ENCODE data around the gene TRIM40.
A peak's percentile ranks its signal among the peaks of the same experiment; 100 is the strongest.

TRIM40 gene, protein sequence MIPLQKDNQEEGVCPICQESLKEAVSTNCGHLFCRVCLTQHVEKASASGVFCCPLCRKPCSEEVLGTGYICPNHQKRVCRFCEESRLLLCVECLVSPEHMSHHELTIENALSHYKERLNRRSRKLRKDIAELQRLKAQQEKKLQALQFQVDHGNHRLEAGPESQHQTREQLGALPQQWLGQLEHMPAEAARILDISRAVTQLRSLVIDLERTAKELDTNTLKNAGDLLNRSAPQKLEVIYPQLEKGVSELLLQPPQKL

DNA sequence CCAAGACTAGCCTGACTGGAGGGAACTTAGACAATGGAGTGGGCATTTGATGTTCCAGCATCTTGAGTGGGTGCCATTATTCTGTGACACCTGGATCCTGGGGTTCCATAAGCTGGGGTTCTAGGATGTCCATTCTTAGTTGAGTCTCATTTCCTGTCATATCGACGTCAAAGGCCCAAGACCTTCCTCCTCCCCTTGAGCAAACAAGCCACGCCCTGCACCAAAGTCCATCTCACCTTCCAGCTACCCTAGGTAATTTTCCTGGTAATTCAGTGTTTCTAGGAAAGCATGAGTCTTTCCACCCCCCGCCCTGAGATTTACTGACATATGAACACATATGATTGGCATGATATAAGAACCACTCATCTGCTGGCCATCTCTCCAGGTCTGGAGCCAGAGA lies at the start of gene TRIM40:
Gene TRIM40 (plus strand): TSS at position 384 of the 400 bp plus-strand sequence. CDS start 897 bp downstream, outside the sequence.
- no peak for DNase-seq

GRCh38 chr6:30087876-30088275 lies 48.1 kb upstream of the TRIM40 start:
- DNase-seq: no peak

DNA sequence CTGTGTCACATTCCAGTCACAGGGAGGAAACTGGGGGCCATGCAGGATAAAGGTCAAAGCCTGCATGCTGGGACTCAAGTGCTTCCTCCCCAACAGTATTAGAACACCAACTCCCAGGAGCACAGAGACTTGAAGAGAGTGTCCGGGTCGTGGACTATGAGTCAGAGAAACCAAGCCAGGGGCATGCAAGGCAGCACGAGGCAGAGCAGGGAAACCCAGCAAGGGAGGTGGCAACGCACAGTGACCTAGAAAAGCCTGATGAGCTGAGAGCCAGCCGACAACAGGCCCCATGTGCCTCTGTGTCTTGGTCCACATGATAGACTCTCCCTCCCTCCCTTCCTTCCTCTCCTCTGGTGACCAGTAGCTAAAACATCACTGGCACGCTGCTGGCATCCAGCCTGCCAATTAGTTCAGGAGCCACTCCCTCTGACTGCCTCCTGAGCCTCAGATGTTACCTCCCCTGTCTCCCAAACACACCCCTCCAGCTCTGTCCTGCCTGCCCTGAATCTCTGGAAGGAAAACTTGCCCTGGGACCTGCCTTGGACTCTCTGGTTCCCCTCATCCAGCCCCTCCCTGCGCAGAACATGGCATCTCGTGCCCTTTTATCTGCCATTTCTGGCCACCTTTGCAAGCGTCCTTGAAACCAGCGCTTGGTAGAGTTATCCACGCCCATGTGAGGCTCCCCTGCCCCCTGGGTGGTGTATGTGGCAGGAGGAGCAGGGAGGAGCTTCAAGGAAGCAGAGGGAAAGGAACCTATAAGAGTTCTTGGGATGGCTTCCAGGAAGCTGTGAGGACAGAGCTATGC lies 44.2 kb upstream of the TRIM40 start:
- DNase-seq: no peak

GRCh38 chr6:30092852-30093543 lies 42.9 kb upstream of the TRIM40 start:
- no peak for DNase-seq

GRCh38 chr6:30093951-30094661 lies 41.8 kb upstream of the TRIM40 start:
- no peak for DNase-seq

DNA sequence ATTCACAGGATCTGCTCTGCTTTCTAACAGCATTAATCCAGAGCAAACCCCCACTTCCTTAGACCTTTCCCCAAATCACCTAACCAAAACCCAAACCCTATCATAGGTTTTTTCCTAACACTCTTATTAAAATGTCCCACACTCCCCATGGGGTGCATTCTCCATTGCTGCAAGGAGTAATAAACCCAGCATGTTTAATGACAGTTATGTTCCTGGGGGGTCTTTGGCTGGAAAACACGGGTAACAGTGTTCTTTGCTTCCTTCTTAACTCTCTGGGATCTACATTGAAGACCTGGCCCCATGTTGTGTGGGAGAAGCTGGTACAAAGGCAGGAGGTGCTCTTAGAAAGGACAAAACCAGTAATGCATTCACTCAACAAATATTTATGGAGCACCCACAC lies 39.1 kb upstream of the TRIM40 start:
- no peak for DNase-seq

- no peak for DNase-seq
Measured at GRCh38 chr6:30097902-30098768, 37.8 kb upstream of the TRIM40 start.

DNA sequence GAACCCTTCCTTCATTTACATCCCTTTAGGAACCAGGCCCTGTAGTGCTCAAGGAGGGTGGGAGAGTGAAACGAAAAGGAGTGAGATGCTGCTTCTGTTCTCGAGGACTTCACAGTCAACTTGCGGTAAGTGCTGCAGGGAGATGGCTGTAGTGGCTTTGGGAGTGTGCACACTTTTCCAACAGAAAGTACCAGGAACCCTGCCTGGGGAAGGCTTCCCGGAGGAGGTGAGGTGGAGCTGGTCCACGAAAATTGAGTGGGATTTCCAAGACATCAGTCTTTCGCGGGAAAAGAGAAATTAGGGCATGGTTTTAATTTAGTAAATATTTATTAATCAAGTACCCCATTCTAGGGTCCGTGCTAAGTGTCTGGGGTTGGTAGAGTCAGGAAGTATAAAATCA lies 35.8 kb upstream of the TRIM40 start:
- no peak for DNase-seq

GRCh38 chr6:30100585-30101443 lies 35.1 kb upstream of the TRIM40 start:
- DNase-seq: no peak

- peak; percentile 72 to 83 for DNase-seq
Measured at GRCh38 chr6:30101444-30102413, 34.2 kb upstream of the TRIM40 start.

DNA sequence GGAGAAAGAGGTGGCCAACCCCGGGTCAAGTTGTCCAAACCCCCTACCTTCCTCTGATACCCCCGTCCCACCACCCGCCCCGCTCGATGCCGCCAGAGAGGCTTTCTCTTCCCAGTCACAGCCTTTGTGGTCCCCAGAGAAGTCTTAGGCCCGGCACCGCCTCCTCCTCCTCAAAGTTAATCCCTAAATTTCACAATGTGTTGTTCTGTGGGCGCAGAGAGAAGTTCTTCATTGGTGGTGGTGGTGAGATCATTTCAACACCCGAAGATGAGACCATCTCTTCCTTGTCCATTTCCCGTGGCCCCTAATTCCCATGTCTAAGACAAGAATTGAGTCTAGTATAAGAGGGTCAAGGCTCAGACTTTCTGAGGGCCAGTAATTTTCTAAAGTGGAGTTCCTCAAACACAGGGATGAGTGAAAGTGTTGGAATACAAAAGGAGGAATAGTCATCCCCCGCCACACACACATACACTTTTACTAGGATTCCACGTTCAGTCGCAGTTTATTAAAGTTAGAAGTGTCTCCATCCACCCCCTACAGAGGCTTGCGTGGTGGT lies 33.4 kb upstream of the TRIM40 start:
- no peak for DNase-seq

DNA sequence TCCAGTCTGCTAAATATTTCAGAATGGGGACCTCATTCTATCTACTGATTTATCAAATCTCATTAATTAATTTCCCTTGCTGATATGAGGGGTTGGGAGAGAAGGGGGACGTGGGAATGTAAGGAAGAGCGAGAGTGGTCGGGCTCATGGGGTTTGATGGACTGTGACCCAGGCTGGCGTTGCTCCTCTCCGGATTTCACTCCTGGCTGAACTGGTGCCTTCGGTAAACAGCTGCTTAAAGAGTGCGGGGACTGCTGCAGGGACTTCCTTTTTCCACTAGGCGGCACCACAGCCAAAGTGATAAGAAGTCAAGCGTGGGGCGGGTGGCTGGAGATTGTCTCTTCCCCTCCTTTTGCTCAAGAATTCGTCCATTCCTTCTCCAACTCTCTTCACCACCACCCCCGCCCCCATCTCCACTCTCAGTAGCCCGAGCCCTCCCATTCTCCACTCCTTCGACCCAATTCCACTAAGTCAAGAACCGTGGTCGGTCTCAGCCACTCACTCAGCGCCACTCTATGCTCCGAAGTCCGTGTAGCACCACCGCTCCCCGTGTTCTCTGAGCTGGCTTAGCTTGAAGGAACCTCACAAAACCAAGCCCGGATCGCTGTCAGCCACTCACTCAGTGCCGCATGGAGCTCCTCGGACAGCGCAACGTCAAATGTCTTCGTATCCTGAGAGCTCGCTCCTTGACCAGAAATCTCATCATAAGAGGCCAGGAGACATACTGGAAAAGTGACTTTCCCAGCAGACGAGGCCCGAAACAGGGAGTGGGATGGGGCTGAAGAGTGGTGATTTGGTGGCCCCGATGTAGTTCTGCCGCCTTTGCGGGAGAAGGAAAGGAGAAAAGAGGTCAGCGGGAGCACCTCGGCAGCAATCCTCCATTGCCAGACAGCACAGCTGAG lies 32.7 kb upstream of the TRIM40 start:
- DNase-seq: peak; percentile 79 to 81

- no peak for DNase-seq
Measured at GRCh38 chr6:30103872-30104179, 32.1 kb upstream of the TRIM40 start.

GRCh38 chr6:30104661-30105060 lies 31.3 kb upstream of the TRIM40 start:
- no peak for DNase-seq

GRCh38 chr6:30111266-30111856 lies 24.6 kb upstream of the TRIM40 start:
- DNase-seq: no peak

GRCh38 chr6:30112402-30112994 lies 23.4 kb upstream of the TRIM40 start:
- DNase-seq: no peak

- no peak for DNase-seq
Measured at GRCh38 chr6:30113003-30113759, 22.8 kb upstream of the TRIM40 start, which contains the start of gene TRIM31. TRIM31 (minus strand) TSS chr6:30113090; CDS start chr6:30112805, 285 bp downstream.

Measured in hippocampal formation (tissue), 2 donors.